Left ventricle myocardium inferior (tissue), 1 donor: ENCODE results near the gene DACH1. TPM values are rescaled to one million over a fixed set of nuclear protein-coding genes. Genes with fewer than 3 reads are reported as not detected.

Experiments used
- DNase-seq: peaks from one replicate; pipeline ENCODE4 v3.0.0-alpha.2; 2020
- H3K27ac ChIP-seq: fragments of 200-600 bp; replicated peaks from 2 replicates; pipeline ENCODE4 v1.8.0; 2021
- H3K27me3 ChIP-seq: fragments of 200-600 bp; 2 replicates; pipeline ENCODE4 v1.8.0; 2021; ENCODE audit warnings: low read depth
- H3K36me3 ChIP-seq: fragments of 200-600 bp; 2 replicates; pipeline ENCODE4 v1.8.0; 2021
- H3K4me1 ChIP-seq: fragments of 200-600 bp; 2 replicates; pipeline ENCODE4 v1.8.0; 2021
- H3K4me3 ChIP-seq: fragments of 200-600 bp; 2 replicates; pipeline ENCODE4 v1.8.0; 2021; ENCODE audit warnings: mild to moderate bottlenecking, moderate library complexity
- H3K9me3 ChIP-seq: fragments of 200-600 bp; replicated peaks from 2 replicates; pipeline ENCODE4 v1.8.0; 2021
- intact Hi-C: fragments of 100-400 bp; cut with micrococcal nuclease; formaldehyde crosslinking; loops from one replicate; pipeline ENCODE4 v1.11.0; 2022
- total RNA-seq: library from RNA; stranded (reverse); fragmentation: NEBNext Ultra II Directional; extraction: Animal tissue kit (Norgen Biotek cat#: 25700); gene quantifications from one replicate; pipeline ENCODE4 v1.2.1, GENCODE V29; 2021
- TF ChIP-seq, protein P1 (sequence below): fragments of 200-600 bp; IDR thresholded peaks from 2 replicates; pipeline ENCODE4 v1.8.0; 2021; ENCODE audit warnings: antibody characterized with exemption, mild to moderate bottlenecking, borderline replicate concordance
- donor health status: DM: no; HTN: yes; CAD: no; lungs with severe emphysema.

Gene DACH1
- total RNA-seq, 1 donor from 2014 or later = 3.4 TPM

DNA sequence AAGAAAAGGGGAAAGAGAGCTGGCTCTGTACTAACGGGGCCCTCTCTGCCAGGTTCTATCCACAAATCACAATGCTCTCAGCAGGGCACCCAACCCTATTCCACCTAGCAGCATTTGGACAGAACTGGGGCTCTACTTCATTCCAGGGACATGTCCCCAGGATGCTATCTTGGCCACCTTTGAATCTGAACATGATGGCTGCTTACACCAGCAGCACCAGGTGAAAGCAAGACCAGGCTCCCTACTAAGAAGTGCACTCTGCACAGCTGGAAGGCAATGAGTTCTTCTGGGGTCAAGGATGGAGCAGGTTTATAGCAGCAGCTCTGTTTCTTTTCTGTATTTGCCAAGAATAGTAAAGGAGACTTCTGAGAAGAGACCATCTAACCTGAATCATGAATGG is 222.4 kb downstream of the DACH1 start:
- Histone ChIP-seq H3K27me3 (no peaks in the 10 kb centered on the region), H3K4me1 (no peaks in the 10 kb centered on the region), H3K27ac (no peak overlapping the region), H3K9me3 (no peaks in the 10 kb centered on the region), H3K4me3 (no peak overlapping the region), H3K36me3 (no peaks in the 10 kb centered on the region)
- DNase-seq = no peak
- intact Hi-C loops = no loop called here
- TF ChIP-seq, protein P1, sequence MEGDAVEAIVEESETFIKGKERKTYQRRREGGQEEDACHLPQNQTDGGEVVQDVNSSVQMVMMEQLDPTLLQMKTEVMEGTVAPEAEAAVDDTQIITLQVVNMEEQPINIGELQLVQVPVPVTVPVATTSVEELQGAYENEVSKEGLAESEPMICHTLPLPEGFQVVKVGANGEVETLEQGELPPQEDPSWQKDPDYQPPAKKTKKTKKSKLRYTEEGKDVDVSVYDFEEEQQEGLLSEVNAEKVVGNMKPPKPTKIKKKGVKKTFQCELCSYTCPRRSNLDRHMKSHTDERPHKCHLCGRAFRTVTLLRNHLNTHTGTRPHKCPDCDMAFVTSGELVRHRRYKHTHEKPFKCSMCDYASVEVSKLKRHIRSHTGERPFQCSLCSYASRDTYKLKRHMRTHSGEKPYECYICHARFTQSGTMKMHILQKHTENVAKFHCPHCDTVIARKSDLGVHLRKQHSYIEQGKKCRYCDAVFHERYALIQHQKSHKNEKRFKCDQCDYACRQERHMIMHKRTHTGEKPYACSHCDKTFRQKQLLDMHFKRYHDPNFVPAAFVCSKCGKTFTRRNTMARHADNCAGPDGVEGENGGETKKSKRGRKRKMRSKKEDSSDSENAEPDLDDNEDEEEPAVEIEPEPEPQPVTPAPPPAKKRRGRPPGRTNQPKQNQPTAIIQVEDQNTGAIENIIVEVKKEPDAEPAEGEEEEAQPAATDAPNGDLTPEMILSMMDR = no peak

DNA sequence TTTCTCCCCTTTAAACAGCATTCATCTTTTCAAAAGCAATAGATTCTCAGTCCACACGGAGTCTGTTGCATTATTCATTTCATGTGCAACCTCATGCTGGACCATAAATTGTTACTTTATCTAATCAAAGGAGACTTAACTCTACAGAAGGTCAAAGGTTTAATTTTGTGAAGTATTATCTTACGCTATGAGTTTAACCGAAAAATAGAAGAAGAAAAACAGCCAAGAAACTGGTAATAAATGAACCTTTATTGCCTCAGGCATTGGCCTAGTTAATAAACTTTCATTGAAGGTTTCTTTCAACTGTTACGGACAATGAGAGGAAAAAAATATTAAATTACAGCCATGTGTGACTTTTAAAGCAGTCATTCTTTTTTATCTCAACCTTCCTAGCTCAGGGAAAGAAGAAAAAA is 223.6 kb downstream of the DACH1 start:
- no peaks in the 10 kb centered on the region for H3K9me3 ChIP-seq
- no peak for DNase-seq
- H3K27me3 ChIP-seq = no peaks in the 10 kb centered on the region
- no peak overlapping the region for H3K4me3 ChIP-seq
- intact Hi-C loops = no loop called here
- H3K27ac ChIP-seq = no peak overlapping the region
- H3K4me1 ChIP-seq = no peaks in the 10 kb centered on the region
- H3K36me3 ChIP-seq = no peaks in the 10 kb centered on the region
- TF ChIP-seq, protein P1 = no peak

DNA sequence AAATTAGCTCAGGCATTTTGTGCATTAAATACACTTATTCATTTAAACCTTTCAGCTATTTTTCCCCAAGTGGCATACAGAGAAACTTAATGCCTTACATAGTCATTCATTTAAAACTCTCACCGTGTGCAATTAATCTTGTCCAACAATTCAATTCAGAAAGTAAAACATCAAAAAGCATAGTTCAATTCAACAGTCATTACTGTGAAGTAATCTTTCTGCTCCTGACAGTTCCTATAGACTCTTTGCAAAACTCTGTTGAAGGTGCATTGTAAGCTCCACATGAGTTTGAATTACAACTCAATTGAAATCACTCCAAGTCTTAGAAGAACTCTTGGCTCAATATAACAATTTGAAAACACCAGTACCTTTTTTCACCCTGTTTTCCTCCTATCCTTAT is 228.3 kb downstream of the DACH1 start:
- Histone ChIP-seq H3K4me3 (no peak overlapping the region), H3K4me1 (peaks cover 6% of the 10 kb centered on the region), H3K36me3 (no peaks in the 10 kb centered on the region), H3K9me3 (no peaks in the 10 kb centered on the region), H3K27me3 (no peaks in the 10 kb centered on the region), H3K27ac (no peak overlapping the region)
- intact Hi-C loops = no loop called here
- TF ChIP-seq, protein P1 = no peak
- DNase-seq = no peak

DNA sequence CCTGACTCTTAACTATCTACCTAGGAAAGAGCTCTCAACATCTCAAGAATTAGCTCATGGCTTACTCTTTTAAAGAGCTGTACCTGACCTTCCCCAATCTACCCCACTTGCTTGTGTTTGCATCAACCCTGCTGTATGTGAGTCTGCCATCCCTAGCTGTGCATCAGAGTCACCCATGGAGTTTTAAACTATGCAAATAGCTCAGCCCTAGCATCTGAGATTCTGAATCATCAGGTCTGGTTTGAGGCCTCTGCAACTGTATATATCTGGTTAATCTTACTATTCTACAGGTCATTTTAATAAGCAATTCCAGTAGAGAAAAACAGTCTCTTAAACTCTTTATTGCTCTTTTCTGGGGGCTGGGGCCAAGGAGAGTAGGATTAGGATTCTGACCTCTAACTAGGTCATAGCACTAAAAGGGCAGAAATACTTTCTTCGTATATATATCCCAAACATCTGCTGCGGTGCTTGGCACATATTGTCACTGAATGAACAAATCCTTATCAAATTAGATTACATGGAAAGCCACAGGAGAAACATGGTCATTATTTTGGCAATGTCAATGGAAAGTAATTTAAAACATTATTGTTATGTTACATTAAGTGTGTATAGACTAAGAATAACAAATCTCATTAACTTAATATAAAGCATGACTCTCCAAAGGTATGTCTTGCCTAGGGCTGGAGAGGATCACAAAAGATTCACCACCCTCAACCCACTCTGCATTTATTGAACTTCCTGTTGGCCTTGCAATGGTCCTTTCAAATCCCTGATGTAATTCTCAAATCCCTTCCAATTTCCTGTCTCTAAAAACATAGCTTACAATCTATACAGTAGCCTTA is 232.2 kb downstream of the DACH1 start:
- H3K4me3 ChIP-seq = no peak overlapping the region
- TF ChIP-seq, protein P1 = no peak
- DNase-seq = no peak
- no peaks in the 10 kb centered on the region for H3K27me3 ChIP-seq
- intact Hi-C loops = no loop called here
- H3K4me1 ChIP-seq = peaks cover 26% of the 10 kb centered on the region
- no peaks in the 10 kb centered on the region for H3K36me3 ChIP-seq
- H3K9me3 ChIP-seq = no peaks in the 10 kb centered on the region
- H3K27ac ChIP-seq = no peak overlapping the region

DNA sequence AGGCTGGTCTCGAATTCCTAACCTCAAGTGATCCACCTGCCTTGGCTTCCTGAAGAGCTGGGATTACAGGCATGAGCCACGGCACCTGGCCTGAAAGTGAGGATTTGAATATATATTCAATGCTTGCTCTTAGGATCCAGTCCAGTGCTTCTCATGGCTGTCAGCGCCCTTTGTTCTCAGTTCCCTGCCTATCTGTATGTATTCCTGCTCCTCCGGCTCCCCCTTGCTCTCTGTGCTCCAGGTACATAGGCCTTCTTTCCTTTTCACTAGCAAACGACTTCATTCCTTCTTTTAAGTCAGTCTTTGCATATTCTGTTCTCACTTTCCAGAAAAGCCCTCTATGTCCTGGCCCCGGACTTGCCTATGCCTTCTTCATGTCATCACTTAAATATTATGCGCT is 232.8 kb downstream of the DACH1 start:
- Histone ChIP-seq H3K36me3 (no peaks in the 10 kb centered on the region), H3K4me1 (peaks cover 26% of the 10 kb centered on the region), H3K27me3 (no peaks in the 10 kb centered on the region), H3K4me3 (no peak overlapping the region), H3K9me3 (no peaks in the 10 kb centered on the region), H3K27ac (no peak overlapping the region)
- DNase-seq = no peak
- intact Hi-C loops = no loop called here
- TF ChIP-seq, protein P1 = no peak
